NCI-H345 treated with DMSO at 0.1 percent for 48 hours (cell line): ENCODE results near the gene CACNA1C.
"Not testable (repeated sequence)": the region's sequence is repeated elsewhere in the genome, so short reads cannot be mapped to it uniquely, and the experiment has no call there.

Experiments
- DNase-seq: peaks from one replicate; lab custom pipeline; 2025; ENCODE audit not compliant: unreplicated experiment; lab: John Stamatoyannopoulos, UW

The CACNA1C gene

GRCh38 chr12:2691345-2692071 lies 638.7 kb downstream of the CACNA1C start:
- peak; percentile 23 for DNase-seq

GRCh38 chr12:2692080-2692479 lies 639.3 kb downstream of the CACNA1C start:
- DNase-seq: no peak

- DNase-seq: no peak
Measured at GRCh38 chr12:2693244-2693860, 640.6 kb downstream of the CACNA1C start.

GRCh38 chr12:2693980-2694610 lies 641.3 kb downstream of the CACNA1C start:
- DNase-seq: no peak

GRCh38 chr12:2696136-2696535 lies 643.3 kb downstream of the CACNA1C start:
- DNase-seq: no peak

GRCh38 chr12:2697057-2697800 lies 644.4 kb downstream of the CACNA1C start:
- no peak for DNase-seq

GRCh38 chr12:2698566-2698965 lies 645.8 kb downstream of the CACNA1C start:
- no peak for DNase-seq

- no peak for DNase-seq
Measured at GRCh38 chr12:2710701-2711100, 657.9 kb downstream of the CACNA1C start.

GRCh38 chr12:2719392-2719791 lies 666.6 kb downstream of the CACNA1C start:
- no peak for DNase-seq

GRCh38 chr12:2722806-2723205 lies 670.0 kb downstream of the CACNA1C start:
- no peak for DNase-seq

GRCh38 chr12:2732290-2732689 lies 679.5 kb downstream of the CACNA1C start:
- no peak for DNase-seq

GRCh38 chr12:2733493-2734355 lies 680.9 kb downstream of the CACNA1C start:
- no peak for DNase-seq

GRCh38 chr12:2735432-2735831 lies 682.6 kb downstream of the CACNA1C start:
- DNase-seq: no peak

GRCh38 chr12:2737656-2738241 lies 685.0 kb downstream of the CACNA1C start:
- DNase-seq: no peak

- no peak for DNase-seq
Measured at GRCh38 chr12:2739069-2739468, 686.3 kb downstream of the CACNA1C start.

GRCh38 chr12:2739832-2740641 lies 687.2 kb downstream of the CACNA1C start:
- no peak for DNase-seq

- DNase-seq: not testable (repeated sequence)
Measured at GRCh38 chr12:2742037-2742436, 689.2 kb downstream of the CACNA1C start.

- no peak for DNase-seq
Measured at GRCh38 chr12:2743478-2743877, 690.7 kb downstream of the CACNA1C start.

- no peak for DNase-seq
Measured at GRCh38 chr12:2745655-2746054, 692.9 kb downstream of the CACNA1C start.
